NCI-H524 (cell line): ENCODE measurements around the gene PER1.

Experiments used
- DNase-seq, 2 experiments: peaks; one replicate each; lab custom pipeline; 2025; lab: John Stamatoyannopoulos, UW

The PER1 gene

GRCh38 chr17:8173056-8173870, 21.1 kb upstream of the PER1 start:
- DNase-seq = peak; percentile 46 to 83

GRCh38 chr17:8170186-8170585, 18.0 kb upstream of the PER1 start:
- peak; percentile 42 to 56 for DNase-seq

- DNase-seq = no peak
These were observed 15.3 kb upstream of the PER1 start for GRCh38 chr17:8167526-8167925.

- no peak for DNase-seq
These were observed 14.5 kb upstream of the PER1 start for GRCh38 chr17:8166731-8167130.

- no peak for DNase-seq
These were observed 12.6 kb upstream of the PER1 start for GRCh38 chr17:8164815-8165131.

GRCh38 chr17:8163978-8164814, 12.0 kb upstream of the PER1 start:
- DNase-seq = peak; percentile 14 to 22

GRCh38 chr17:8162997-8163977, 11.1 kb upstream of the PER1 start:
- DNase-seq = peak in 1 of 2 experiments; percentile 14

- peak in 1 of 2 experiments; percentile 33 for DNase-seq
These were observed 10.2 kb upstream of the PER1 start, which contains the start of gene VAMP2 for GRCh38 chr17:8162233-8162996. Gene VAMP2 (minus strand): TSS chr17:8162948. CDS start chr17:8162879, 69 bp downstream.

- DNase-seq = no peak
These were observed 9.4 kb upstream of the PER1 start for GRCh38 chr17:8161289-8162232.

GRCh38 chr17:8160741-8161221, 8.6 kb upstream of the PER1 start:
- DNase-seq = no peak

GRCh38 chr17:8160224-8160577, 8.0 kb upstream of the PER1 start:
- DNase-seq = no peak

- DNase-seq = no peak
These were observed 7.4 kb upstream of the PER1 start for GRCh38 chr17:8159459-8160223.

GRCh38 chr17:8159032-8159400, 6.8 kb upstream of the PER1 start:
- no peak for DNase-seq

- peak in 1 of 2 experiments; percentile 62 for DNase-seq
These were observed 6.2 kb upstream of the PER1 start for GRCh38 chr17:8158267-8159031.

GRCh38 chr17:8156246-8156992, 4.2 kb upstream of the PER1 start:
- DNase-seq = peak; percentile 91 to 97

GRCh38 chr17:8155996-8156245, 3.7 kb upstream of the PER1 start:
- no peak for DNase-seq

GRCh38 chr17:8155231-8155995, 3.2 kb upstream of the PER1 start:
- no peak for DNase-seq
